Effector CD8-positive, alpha-beta T cell (primary cell): Measurements from ENCODE around the gene GGA2.
"Not testable (repeated sequence)": the region's sequence is repeated elsewhere in the genome, so short reads cannot be mapped to it uniquely, and the experiment has no call there.

ENCODE experiments used
- DNase-seq: peaks from one replicate; lab custom pipeline; 2025; lab: John Stamatoyannopoulos, UW

The GGA2 gene

DNA sequence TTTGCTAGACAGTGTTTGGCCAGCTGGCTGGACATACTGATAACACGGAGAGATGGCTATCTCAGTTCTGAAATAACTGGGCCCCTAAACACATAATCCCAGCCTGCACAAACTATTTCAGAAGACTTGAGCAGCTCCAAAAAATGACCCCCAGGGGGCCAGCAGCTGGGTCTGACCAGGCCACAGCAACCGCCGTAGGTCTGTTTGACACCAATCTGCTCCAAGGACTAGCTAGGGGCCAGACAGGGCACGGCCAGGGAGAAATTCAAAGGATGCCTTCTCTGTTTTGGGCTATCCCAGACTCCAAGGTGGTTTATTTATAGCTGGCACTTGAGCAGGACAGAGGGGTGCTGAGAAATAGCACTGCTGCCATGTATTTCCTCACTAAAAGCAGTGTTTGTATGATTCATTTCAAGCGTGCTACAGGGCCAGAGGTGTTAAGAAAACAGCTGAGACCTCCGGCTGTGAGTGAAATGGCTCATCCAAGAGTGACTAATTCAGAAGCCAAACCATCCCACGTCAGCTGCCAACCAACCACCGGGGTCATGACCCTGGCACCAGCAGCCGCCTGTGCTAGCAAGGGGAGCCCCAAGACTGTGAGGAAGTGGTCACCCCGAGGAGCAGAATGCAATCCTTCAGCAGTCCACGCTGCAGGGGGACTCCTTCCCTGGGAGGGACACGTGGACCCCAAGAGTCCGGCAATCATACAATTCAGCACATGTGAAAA lies 5.7 kb downstream of the GGA2 start:
- no peak for DNase-seq

DNA sequence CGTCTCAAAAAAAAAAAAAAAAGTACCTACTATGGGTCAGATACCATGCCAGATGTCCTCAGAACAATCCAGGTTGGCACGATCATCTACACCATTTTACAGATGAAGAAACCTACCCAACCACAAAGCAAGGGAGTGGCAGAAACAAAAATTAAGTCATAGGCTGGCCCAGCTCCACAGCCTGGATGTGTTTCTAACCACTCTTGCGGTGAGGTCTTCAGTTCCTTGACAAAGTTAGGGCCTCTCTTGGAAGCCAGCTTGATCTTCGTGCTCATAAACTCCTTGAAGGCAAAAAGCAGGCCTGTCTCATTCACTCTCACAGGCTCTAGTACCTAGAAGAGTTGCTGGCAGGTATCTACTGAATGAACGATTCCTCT lies 6.2 kb downstream of the GGA2 start:
- no peak for DNase-seq

DNA sequence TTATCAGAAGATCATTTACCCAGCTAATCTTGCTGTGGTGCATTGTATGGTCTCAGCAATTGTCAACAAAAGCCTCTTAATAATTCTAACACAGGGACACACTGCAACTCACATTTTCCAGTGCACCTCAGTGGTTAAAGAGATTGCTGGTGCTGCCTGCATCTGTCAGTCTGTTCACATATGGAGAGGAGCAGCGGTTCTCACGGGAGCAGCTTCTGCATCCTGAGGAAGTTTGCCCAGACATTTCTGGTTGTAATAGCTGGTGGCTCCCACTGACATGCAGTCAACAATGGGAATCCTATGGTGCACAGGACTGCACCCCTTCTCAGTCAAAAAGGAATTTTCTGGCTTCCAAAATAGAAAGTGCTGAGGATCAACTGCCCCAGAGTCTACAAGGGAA lies 7.8 kb downstream of the GGA2 start:
- no peak for DNase-seq

DNA sequence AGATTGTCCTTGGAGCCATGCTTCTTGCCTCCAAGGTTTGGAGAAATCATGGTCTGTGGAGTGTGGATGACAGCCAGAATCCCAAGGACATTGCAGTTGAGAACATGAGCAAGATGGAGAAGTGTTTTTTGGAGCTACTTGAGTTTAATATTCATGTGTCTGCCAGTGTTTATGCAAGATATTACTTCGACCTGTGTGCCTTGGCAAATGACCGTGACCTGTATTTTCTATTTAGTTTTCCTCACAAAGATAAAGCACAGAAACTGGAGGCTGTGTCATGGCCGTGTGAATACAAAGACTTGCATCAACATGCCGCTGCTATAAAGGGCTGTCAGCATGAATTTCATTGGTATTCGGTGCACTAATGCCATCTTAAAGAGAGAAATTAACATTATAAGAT lies 9.0 kb downstream of the GGA2 start:
- no peak for DNase-seq

DNA sequence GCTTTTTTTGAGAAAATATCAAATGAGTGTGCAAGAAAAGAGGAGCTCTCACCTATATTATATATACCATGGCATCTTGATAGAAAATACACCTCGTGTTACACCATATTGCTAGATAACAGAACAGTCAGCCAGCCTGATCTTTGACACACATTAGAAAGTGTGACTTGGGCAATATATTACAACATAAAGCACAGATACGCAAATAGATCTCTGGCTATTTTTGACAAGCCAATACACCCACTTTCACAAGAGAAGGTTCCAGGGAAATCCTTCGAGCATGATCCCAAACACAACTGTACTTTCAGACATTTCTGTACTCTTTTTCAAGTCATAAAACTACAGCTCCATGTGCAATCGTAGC lies 9.4 kb downstream of the GGA2 start:
- no peak for DNase-seq

DNA sequence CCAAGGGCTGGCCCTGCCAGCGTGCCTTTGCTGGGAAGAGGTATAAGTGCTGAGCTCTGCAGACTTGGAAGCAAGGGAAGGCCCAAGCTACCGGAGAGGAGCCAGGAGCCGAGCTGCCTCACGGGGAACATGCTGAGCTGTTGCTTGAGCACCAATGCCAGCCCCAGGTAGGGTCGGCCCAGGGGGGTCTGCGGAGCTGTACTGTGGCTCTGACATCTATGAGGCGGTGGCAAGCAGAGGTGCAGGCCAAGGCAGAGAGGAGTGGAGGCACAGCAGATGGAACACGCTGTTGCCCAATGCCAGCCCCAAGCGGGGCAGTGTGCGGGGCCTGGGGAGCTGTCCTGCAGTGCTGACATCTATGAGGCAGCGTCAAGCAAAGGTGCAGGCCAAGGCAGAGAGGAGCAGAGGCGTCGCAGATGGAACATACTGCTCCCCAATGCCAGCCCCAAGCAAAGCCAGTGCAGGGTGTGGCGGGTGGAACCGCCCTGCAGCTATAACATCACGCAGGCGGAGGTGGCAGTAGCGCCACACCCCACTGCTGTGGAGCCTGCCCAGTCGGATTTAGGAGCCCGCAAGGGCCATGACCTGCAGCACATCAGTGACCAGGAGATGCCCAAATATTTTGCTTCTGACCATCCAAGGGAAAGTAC lies 10.0 kb downstream of the GGA2 start:
- no peak for DNase-seq

DNA sequence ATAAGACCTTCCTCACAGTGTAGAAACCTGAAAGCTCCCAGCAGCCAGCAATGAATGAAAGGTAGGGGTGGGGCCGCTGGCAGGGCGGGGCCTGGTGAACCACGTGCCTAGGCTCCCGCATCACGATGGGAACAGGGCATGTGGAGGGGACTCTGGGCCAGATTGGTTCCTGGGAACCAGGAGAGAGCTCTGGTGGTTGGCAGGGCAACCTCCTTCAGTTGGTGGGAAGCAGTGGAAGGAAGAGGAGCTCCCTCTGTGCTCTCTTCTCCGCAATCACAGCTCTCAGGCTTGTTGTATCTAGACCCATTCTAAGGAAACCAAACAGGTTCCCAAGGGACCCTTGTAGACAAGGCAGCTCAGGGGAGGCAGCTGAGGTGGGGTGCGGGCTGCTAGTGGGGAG lies 10.5 kb downstream of the GGA2 start:
- no peak for DNase-seq

DNA sequence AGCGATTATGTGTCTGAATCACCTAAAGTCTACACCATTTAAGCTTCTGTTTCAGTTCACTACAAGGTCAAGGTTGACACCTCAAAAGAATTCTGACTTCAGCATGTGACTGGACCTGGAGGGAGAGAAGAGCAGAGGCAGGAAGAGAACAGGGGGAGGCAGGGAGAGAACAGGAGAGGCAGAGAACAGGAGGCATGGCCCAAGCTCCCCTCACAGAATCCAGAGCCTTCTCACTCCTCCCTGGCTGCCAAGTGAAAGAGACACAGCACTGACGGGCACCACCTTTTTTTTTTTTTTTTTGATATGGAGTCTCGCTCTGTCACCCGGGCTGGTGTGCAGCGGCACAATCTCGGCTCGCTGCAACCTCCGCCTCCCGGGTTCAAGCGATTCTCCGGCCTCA lies 11.4 kb downstream of the GGA2 start:
- no peak for DNase-seq

DNA sequence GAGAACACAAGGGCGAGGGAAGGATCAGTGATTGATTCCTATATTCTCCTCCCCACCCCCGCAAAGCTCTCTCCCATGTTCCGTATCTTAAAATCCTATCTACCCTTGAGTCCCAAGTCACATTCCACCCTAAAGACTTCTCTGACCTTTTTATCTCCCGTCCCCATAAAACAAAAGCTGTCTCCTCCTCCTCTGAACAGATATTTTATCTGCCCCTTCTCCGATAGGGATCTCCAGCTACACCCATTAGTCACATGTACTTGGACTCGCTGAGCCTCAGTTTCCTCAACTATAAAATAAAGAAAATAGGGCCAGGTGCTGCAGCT lies 12.8 kb downstream of the GGA2 start:
- no peak for DNase-seq

DNA sequence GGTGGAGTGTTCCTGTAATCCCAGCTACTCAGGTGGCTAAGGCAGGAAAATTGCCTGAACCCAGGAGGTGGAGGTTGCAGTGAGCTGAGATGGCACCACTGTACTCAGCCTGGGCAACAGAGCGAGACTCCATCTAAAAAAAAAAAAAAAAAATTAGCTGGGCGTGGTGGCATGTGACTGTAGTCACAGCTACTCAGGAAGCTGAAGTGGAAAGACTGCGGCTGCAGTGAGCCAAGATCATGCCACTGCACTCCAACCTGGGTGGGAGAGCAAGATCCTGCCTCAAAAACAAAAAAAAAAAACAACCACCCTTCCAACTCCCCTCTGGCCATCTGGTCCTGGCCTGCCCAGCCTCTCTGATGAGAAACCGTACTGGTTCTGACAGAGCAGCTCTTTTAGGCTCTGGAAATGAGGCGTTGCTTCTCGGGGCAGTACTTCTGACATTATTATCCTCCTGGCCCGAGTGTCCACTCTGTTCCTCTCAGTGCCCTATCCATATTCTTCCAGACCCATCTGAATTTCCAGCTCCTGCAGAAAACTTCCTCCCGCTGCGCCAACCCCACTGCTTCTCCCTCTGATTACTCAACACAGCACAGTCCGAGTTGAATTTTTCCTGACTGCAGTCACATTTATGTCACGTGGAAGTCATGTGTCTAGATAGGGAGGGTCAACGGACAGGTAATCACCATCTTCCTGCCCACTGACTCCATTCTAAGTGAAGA lies 13.3 kb downstream of the GGA2 start:
- DNase-seq: no peak

DNA sequence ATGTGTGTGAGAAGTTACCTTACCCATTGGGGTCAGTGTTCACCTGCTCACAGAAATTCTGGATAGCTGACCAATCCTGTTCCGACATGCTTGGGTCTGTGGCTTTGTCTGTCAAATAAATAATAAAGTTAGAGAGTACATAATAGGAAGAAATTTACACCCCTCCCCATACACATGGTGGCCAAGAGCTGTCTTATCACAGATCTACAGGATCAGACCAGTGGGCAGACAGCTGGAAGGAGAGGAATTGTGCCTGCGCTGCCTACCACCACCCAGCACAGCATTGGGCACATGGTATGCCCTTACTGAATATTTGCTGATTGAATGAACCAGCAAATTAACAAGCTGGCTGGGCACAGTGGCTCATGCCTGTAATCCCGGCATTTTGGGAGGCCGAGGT lies 14.6 kb downstream of the GGA2 start:
- no peak for DNase-seq

DNA sequence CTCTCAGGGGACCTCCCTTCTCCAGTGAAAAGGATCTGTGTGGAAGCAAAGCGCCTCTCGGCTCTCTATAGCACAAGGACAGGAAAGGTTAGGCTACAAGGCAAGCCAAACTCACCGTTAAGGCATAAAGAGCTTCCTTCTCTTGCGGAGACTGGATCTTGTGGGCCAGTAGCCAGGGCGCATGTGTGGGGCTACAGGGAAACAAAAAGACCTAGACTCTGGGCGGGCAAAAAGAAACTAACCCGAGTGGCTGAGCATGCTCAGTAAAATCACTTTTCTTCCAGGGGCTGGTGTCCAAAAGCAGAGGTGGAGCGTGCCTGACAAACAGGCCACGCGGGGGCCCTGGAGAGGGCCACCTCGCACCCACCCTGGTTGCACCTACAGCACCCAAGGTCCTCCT lies 16.1 kb downstream of the GGA2 start:
- DNase-seq: no peak

DNA sequence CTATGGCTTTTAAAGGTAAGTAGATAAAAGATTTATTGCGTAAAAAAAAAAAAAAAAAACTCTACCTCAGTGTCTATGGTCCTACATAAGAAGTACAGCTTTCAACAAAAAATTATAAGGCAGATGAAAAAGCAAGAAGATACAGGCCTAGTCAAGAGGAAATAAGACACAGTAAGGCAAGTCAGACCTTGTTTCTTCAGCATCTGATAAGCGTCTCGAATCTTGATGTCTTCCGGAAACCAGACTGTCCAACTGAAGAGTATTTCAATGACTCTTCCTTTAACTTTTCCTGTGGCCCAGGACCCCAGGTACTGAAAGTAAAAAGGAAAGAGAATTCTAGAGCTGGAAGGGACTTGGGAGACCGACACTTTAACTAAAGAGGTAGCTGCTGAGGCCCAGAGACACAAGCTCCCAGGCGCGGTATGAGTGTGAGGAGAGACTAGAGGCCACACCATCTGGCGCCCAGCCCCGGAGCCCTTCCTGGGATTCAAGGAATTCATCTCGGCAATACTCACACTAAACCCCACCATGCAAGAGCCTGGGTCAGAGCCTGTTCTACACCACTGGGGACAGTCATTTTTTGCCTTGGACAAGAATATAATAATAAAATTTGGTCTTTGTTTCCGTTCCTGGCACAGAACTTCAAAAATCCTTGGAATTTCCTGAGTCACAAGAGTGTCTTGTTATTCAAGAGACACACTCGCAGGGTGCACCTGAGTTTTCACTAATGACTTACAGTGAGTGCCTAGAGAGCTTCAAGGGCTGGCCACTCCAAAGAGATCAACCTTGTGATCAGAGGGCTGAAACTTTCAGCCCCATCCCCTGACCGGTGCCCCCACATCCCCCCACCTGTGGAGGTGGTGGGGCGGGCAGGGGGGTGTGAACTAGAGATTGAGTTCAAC lies 18.6 kb downstream of the GGA2 start:
- no peak for DNase-seq

DNA sequence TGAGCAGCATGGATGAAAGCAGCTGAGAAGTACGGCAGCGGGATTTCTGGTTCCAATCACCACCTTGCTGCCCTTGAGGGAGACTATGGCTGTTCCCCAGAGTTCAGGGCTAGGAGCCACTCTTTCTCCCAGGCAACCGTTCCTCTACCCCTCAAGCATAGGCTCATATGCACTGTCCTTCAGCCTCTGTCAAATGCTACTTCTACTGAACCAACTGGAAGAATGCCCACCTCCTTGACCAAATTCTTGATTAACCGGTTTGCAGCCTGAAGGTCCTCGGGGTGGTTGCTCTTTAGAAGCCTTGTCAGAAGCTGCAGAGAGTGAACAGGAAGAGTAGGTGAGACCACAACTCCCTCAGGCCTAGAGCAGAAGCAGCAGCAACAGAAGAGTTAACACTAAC lies 23.8 kb downstream of the GGA2 start:
- DNase-seq: no peak

DNA sequence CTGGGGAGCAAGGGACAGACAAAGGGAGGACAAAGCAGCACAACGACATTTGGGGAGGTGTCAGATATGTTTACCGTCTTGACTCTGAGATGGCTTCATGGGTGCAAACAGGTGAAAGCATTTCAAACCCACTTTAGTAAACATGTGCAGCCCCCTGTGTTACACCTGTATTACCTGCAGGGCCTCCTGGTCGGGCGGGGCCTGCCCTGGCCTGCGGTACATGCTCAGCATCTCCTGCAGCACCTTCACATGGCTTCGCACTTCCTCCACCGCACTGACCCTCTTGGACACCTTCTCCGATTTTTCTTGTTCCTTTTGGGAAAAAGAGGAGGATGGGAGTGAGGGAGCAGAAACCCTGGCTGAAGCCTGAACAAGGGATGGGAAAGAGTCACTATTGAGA lies 24.5 kb downstream of the GGA2 start:
- DNase-seq: no peak

DNA sequence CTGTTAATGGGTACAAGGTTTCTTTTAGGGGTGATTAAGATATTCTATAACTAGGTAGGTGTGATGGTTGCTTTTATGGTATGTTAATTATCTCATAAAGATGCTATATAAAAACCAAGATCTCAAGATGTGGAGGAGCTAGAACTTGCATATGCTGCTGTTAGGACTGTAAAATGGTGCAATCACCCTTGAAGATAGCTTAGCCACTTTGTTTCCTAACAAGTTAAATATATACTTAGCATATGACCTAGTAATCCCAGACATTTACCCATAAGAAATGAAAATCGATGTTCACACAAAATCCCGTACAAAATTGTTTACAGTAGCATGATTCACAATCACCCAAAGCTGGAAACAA lies 25.1 kb downstream of the GGA2 start:
- no peak for DNase-seq

DNA sequence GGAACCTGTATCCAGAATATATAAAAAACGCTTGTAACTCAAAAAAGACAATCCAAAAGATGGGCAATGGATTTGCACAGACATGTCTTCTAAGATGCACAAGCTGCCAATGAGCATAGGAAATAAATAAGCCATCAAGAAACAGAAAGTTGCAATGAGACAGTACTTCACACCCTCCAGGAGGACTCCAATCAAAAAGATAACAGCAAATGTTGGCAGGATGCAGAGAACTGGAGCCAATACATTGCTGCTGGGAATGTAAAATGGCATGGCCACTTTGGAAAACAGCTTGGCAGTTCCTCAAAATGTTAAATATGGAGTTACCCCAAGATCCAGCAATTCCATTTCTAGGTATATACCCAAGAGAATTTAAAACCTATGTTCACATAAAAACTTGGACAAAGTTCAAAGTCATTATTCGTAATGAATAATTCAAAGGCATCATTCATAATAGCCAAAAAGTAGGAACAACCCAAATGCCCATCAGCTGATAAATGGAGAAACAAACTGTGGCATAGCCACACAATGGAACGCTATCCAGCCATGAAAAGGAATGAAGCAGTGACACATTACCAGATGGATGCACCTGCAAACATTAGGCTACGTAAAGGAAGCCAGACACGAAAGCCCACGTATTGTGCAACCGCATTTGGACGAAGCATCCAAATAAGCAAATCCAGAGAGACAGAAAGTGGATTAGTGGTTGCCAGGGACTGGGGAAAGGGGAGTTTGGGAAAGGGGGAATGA lies 25.6 kb downstream of the GGA2 start:
- DNase-seq: no peak

DNA sequence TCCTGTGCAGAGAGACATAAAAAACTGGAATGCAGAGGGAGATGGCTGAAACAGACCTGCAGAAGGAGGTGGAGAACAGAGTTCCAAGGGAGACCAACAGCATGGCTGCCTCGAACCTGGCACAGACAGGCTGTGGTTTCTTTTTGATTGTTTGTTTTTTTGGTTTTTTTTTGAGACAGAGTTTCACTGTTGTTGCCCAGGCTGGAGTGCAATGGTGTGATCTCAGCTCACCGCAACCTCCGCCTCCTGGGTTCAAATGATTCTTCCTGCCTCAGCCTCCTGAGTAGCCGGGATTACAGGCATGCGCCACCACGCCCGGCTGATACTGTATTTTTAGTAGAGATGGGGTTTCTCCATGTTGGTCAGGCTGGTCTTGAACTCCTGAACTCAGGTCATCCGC lies 26.8 kb downstream of the GGA2 start:
- DNase-seq: not testable (repeated sequence)

DNA sequence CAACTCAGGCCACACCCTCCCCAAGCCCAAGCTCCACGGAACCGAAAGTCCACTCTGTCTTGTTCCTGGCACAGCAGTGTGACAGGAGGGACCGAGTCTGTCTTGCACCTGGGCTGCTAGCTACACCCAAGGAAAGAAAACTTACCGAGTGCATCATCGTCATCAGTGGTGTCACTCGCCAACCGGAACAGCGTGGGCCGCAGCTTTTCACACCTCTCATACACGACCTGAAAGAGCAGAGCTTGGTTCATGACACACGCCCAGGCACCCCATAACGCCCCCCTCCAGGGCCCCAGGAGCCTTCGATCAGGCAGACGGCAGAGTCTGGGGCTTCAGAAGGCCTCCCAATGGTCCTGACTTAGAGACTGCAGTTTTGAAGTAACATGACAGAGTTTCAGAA lies 27.5 kb downstream of the GGA2 start:
- no peak for DNase-seq

DNA sequence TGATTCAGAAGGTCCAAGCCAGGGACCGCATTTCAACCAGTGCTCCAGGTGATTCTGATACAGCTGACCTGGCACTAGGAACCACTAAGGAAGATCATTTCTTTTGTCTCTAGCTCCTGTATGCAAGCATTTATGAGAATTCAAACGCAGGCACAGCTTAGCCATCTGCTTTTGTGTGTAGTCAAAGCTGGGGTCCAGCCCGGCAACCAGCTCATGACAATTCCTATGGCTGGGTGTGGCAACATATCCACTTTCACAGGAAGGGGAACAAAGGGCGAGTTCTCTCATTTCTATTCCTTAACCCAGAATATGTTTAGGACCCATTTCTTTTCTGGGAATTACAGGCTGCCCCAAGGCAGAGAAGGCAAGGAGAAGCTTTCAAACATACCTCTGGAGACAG lies 30.0 kb downstream of the GGA2 start:
- DNase-seq: no peak

DNA sequence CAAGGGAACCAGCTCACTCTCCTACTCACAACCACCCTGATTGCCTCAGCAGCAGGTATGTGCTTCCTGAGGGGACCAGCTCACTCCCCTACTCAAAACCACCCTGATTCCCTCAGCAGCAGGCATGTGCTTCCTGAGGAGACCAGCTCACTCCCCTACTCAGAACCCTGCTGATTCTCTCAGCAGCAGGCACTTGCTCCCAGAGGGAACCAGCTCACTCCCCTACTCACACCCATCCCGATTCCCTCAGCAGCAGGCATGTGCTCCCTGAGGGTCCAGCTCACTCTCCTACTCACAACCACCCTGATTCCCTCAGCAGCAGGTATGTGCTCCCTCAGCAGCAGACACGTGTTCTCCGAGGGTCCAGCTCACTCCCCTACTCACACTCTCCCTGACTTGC lies 31.2 kb downstream of the GGA2 start:
- no peak for DNase-seq

DNA sequence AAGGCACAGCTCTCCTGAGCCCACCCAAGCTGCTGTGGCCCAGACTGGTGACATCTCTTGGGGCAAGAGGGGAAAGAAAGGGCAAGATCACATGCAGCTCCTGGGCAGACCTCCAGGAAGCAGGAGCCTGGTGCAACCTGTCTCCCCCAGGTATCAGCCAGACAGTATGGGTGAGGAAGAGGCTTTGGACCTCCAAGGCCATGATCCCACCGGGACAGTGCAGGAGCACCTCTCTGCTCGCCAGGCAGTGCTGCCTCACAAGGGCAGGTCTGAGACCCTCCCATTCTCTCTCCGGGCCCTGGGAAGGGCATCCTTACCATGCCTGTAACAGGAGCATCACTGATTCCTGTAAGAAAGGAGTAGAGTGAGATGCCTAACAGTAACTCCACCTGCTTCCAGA lies 31.7 kb downstream of the GGA2 start:
- DNase-seq: no peak
